ENCODE data around the gene PPP1R13B.

The PPP1R13B gene

DNA sequence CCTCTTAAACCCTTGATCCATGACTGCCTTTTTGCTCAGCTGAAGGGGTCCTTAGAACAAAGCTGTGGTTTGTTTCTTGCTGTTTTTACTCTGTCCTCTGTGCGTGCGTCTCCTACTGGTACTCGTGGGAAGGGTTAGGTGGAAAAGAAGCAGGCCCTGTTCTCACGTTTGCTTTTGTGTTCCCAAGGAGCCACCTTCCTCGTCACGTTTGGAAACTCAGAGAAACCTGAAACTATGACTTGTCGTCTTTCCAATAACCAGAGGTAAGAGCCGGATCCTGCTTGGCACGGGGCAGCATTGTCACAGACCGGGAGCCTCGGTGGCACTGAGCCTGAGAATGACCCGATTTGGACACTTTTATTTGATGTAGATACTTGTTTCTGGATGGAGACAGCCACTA lies 118.7 kb downstream of the PPP1R13B start:
- DNase-seq = no peak

DNA sequence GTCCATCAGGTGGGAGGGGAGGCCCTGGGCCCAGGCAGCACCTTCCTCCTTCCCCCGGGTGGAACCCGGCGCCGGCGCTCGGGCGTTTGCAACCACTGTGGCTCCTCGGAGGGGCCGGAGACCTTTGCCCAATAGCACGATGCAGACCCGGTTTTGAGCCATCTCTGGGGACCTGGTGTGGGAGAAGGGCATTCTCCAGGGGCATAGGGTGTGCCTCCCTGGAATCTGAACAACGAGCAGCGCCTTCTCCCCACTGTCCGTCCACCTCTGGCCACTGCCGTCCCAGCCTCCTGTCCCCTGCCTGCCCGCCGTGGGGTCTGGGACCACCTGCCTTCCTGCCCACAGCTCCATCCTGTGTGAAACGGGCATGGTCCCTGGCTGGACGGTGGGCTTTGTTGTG lies 119.2 kb downstream of the PPP1R13B start:
- no peak for DNase-seq

DNA sequence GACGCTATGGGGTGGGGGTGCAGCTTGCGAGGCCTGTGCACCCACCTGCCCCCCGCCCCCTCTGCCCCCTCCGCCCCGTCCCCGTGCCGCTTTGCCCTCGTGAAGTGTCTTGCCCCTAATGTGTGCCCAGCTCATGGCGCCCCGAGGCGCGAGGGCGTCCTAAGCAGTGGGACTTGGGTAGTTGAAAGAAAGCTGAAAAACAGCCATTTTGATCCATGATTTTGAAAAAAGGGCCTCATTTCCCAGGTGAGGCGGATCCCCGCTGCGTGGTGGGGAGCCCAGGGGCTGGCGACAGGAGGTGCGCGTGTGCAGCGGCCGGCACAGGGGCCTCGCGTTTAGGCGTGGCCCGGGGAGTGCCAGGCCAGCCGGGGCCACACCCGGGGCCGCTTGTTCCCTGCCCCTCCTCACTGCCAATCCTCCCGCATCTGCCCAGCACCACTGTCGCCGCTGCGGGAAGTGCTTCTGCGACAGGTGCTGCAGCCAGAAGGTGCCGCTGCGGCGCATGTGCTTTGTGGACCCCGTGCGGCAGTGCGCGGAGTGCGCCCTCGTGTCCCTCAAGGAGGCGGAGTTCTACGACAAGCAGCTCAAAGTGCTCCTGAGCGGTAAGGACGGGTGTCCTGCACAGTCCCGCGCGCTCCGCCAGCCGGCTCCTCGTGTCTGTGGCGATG lies 119.9 kb downstream of the PPP1R13B start:
- DNase-seq = no peak

DNA sequence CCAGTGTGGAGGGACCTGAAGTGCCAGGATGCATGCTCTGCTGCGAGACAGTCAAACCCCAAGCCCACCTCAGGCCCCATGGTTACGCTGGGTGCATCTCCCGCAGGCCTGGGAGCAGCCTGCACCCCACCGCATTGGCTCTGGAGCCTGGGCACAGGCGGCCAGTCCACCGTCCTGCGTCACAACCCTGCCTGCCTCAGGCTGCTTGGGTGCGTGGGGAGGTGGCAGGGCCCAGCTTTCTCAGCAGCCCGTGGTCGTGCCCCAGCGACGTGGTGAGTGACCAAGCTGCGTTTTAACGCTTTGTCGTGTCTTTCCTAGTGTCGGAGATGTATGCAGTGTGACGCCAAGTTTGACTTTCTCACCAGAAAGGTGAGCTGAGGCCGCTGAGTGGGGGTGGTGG lies 120.9 kb downstream of the PPP1R13B start:
- DNase-seq = no peak

DNA sequence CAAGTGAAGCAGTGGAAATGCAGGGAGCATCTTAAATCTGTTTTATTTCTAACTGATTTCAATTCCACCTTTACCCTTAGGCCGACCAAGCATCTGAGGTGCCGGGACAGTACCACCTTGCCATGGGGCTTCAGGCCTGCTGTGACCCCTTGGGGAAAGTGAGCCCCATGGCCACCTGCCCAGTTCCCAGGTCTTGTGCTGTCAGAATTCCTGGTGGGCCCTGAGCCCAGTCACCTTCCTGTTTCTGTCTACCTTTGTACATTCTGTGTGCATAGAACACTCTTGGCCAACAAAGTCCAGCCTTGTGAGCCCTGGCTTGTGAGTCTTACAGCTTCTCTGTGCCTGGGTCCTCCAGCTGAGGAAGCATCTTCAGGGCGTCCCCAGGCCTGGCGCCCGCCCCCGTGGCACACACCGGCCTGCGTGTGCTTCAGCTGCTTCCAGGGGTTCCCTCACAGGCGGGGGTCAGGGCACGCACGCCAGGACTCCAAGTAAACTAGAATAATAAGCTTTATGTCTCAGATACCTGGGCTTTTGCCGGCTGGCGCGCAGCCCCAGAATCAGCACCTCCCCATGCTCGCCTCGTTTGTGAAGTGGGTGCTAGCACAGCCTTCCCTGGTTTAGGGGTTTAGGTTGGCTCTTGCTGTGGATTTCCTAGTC lies 121.5 kb downstream of the PPP1R13B start:
- DNase-seq = no peak

DNA sequence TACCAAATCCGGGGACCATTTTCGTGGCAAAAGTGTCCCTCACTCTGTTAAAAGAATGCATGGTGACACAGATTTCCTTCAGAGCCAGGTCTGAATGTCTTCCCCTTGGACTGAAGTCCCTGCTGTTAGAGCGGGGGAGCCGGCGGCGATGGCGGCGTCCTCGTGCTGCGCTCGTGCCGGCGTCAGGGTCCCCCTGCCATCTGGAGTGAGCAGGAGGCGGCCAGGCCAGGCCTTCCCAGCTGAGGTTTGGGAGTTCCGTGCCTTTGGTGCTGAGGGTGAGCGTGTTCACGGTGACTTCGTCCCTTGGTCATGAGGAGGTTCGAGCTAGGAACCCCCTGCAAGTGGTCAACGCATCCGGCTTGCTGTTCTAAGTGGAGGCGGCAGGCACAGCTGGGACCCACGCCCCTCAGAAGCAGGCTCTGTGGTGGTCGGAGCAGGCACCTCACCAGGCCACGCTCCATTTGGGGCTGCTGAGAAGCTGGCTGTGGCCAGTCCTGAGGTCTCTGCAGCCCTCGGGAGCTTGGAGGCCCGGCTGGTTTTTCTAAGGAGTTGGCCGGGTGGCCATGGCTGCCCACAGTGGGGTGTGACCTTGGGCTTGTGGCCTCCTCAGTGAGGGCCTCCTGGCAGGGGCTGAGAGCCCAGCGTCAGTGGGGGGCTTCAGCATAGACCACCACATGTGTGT lies 122.2 kb downstream of the PPP1R13B start:
- no peak for DNase-seq

DNA sequence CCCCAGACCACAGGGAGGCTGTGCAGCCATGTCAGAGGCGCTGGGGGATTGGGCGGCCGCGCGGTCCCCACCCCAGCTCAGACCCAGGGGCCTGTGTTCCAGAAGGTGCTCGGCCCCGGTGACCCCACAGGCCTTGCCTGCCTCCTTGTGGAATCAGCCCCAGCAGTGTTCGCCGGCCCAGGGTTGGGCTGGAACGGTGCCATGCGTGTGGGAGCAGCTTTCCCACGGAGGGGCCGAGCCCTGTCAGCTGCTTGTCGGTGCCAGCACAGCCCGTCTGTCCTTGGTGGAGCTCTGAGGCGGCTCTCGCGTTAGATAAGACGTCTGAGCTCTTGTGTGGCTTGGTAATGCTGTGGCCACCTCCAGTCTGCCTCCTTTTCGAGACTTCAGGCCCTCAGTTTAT lies 123.3 kb downstream of the PPP1R13B start:
- DNase-seq = no peak

DNA sequence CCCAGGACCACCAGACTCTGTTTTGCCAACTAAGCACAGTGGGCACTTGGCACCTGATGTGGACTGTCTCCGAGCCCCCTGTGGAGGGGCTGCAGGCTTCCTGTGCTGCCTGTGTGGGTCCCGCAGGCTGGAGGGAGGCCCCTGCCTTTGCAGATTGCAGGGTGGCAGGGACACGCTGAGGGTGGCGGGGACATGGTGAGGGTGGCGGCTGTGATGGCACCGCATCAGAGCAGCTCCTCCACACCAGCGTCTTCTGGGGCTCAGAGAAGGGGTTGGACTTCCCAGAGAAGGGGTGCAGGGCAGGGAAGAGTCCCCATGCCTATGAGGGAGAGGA lies 123.7 kb downstream of the PPP1R13B start:
- DNase-seq = no peak

DNA sequence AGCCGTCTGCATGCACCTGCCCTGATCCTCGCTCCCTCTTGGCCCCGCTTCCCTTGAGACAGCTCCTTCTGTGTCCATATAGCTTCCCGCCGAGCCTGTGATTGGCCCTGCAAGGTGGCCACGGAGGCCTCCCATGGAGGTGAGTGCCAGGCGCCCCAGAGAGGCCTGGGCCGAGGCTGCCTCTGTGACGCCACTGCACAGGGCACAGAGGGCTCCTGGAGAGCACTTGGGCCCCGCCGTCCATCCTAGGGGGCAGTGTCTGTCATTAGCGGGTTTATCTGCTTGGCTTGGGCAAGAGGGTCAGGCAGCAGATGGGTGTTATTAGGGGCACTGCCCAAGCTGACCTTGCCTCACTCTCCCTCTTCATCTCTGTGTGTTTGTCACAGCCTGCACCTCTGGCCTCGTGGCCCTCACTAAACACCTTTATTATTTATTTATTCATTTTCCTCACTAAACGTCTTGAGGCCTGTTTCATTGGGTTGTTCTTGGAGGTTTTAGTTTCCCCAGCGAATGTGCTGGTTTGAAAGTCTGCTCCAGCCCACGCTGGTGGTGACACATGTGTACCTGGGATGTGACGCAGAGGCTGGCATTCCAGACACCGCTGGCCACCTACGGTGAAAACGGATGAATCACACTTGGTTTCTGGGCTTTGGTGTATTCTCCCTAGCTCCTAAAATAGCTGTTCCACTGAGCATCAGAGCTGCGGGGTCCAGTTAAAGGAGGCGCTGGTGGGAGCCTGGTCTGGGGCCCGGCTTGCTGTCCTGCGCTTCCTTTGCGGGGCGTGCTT lies 125.8 kb downstream of the PPP1R13B start:
- no peak for DNase-seq

DNA sequence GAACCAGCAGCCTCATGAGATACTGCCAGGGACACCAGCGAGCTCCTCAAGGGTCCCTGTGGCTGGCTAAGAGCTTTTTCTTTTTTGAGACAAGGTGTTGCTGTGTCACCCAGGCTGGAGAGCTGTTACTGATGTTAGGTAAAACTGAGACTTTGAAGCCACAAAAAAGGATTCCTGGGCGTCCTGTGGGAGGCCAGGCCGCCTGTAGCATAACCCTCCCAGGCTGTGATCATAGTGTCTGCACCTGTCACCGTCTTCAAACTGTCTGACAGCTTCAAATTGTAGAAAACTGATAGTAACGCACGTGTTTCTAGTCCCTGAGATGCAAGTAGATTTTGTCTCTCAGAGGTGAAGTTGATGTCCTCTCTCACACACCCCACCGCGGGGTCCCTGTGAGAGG lies 127.6 kb downstream of the PPP1R13B start:
- no peak for DNase-seq

DNA sequence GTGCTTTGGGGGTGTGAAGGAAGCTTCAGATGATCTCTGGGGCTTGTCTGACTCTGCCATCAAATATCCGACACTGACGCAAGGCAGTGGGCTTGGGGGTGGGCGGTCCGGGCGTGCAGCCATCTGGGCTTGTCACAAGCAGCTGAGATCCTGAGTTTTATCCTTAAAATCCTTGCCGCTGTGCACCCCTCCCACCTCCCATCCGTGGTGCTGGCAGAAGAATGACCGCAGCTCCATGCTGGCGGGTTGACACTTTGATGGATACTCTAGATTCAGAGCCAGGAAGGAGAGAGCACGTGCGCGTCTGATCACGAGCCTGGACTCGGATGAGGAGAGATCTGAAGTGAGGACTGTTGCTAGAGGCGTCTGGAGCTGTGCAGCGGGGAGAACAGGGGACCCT lies 128.8 kb downstream of the PPP1R13B start:
- DNase-seq = no peak

DNA sequence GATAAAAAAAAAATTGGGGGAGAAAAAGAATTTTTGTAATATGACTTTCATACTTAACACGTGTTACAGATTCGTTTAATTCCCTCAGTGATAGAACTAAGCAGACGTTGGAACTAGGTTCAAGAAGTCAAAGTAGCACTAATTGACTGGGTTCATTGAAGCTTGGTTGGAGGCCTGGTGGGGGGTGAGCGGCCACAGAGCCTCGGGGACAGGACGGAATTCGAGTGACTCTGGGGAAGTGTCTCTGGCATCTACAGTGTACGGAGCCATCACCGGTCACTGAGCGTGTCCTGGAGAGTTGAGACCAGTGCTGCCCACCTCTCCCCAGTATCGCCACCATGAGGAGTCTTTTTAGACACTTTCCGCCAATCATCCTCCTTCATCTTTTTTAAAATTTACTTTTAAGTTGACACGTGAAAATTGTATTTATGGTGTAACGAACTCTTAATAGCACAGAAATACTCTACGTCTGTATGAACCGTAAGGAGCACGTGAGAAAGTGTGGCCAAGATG lies 130.4 kb downstream of the PPP1R13B start:
- no peak for DNase-seq

DNA sequence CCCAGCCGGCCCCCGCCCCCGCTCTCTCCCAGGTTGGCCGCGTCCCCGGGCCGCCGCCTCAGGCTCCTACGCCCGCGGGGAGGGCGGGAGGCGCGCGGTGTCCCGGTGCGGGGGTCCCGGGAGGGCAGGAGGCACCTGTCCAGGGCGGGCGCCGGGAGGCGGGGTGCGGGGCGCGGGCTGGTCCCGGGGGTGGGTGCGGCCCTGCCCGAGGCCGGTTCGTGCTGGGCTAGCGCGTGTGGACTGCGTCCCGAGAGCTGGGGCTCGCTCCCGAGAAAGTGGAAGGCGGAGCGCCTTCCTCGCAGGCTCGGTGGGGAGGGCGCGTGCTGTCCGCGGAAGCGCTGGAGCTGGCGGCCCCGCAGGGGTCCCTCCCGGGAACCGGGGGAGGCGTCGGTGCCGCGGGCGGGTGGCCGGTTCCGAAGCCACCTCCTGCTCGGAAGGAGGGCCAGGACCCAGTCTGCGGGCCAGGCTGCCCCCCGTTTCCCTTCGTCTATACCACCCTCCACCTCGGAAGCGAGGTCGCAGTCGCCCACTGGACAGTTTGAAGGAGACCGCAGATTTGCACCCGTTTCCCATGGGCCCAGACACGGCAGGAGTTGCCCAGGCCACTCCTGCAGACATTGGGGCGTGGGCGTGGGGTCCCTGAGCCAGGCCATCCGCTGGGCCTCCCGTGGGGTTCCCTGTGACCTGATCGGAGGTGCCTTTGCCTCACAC lies 131.1 kb downstream of the PPP1R13B start:
- no peak for DNase-seq

DNA sequence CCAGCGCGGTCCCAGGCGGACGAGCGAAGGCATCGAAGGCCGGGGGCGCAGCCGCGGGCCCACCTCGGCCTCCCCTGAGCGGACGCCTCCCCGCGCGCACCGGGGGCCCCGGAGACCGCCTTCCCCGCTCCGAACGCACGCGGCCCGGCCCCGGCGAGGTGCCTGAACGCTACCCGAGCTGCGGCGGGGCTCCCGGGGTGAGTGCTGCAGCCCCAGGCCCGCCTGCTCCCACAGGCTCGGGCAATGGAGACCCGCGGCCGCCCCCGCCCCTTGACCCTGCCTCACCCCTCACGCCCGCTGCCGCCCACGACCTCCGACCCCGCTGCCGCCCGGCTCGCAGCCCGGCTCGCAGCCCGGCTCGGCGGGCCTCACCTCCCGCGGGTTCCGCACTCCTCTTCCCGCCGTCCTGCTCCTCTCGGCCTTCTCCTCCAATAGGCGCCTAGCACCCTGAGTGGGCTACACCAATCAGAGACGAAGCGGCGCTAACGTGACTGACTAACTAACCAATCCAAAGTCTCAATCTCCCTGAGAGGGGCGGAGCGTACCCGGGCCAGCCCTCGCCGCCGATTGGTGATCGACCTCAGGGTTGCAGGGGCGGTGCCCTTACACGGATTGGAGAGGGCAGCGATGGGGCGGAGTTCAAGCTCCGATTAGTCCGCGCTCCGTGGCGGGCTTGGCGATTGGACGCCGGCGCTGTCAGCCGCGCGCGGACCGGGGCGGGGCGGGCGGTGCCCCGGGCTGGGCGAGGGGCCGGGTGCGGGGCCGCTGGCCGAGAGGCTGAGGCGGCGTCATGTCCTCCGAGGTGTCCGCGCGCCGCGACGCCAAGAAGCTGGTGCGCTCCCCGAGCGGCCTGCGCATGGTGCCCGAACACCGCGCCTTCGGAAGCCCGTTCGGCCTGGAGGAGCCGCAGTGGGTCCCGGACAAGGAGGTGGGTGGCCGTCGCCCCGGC lies 132.0 kb downstream of the PPP1R13B start, which contains the start of the genes XRCC3 and ZFYVE21:
XRCC3 (minus strand) TSS at position 400 of the 949 bp plus-strand sequence. CDS start 4,364 bp downstream, outside the sequence.
ZFYVE21 (plus strand) TSS at position 759 of the 949 bp plus-strand sequence; CDS start at position 791, 32 bp downstream.
- DNase-seq = peak; percentile 94

DNA sequence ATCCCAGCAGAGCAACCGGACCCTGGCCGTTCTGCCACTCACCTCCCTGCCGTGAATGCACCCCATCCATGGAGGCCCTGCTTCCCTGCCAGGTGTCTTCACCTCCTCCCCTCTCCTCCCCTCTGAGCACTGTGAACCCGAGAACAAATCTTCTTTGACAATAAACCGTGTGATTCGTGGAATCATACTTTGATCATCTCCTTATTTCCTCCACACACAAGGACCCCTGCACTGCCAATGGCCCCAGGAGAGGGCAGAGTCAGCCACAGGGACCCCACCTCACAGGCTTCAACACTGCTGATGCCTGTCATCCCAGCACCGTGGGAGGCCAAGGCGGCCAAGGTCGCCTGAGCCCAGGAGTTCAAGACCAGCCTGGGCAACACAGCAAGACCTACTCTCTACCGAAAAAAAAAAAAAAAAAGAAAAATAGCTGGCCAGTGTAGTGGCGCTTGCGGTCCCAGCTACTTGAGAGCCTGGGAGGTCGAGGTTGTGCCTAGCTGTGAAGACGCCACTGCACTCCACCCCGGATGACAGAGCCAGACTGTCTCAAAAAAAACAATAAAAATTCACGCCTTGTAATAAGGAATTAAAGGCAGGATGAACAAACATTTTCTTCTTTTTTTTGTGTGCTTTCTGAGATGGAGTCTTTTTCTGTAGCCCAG lies 133.2 kb downstream of the PPP1R13B start:
- no peak for DNase-seq

DNA sequence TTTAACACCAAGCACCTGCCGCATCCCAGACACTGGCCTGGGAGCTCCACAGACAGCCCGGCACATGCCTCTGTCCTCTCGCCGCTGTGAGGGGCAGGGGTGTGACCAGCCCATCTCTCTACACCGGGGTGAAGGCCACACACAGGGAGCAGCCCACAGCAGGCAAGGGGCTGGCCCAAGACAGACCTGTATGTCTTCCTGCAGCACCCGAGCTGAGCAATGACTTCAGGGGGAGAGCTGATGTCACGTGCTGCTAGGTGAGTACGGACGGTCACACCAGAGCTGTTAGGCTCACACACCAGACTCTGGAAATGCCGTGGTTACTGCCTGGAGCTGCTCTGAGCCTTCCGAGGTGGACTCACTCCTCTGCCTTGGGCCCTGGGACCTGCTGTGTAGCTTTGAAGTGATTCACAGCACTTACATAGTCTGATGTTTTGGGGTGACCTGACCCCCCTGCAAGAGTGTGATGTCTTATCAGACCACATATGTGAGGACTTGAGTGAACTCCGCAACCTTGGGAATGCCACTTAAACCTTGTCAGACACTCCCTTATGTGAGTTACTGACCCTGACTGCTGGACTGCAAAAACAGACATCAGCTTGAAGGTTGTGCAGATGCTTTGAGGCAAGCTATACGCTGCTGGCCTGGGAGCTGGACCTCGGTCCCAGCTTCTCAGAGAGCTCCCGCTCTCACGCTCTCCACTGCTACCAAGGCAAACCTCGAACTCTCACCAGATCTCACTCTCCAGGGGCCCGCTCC lies 133.9 kb downstream of the PPP1R13B start:
- DNase-seq = no peak

DNA sequence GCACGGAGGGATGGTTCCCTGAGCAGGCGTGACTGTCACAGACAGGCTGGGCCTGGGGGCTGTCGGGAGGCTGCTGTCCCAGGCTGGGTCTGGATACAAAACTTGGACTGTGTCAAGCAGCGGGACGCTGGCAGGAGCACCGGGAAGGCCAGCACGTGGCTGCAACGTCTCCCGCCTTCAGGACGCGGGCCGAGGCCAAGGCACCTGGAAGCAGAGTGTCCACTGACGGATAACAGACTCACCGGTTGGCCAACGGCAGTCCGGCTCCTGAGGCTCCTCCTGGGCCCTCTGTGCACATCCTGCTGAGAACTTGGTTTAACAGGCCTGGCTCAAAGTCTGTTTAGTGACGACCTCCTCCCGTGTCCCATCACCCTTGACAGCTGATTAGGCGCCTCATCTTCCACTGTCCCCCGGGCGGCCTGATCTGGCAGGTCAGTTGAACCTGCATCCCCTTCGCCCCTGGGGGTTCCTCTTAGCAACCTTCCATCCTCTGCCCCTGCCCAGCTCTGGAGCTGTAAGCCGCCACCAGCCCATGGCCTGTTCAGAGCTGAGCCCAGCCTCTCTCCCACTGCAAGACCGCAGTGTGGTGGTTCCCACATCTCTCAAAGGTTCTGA lies 134.6 kb downstream of the PPP1R13B start:
- DNase-seq = no peak

DNA sequence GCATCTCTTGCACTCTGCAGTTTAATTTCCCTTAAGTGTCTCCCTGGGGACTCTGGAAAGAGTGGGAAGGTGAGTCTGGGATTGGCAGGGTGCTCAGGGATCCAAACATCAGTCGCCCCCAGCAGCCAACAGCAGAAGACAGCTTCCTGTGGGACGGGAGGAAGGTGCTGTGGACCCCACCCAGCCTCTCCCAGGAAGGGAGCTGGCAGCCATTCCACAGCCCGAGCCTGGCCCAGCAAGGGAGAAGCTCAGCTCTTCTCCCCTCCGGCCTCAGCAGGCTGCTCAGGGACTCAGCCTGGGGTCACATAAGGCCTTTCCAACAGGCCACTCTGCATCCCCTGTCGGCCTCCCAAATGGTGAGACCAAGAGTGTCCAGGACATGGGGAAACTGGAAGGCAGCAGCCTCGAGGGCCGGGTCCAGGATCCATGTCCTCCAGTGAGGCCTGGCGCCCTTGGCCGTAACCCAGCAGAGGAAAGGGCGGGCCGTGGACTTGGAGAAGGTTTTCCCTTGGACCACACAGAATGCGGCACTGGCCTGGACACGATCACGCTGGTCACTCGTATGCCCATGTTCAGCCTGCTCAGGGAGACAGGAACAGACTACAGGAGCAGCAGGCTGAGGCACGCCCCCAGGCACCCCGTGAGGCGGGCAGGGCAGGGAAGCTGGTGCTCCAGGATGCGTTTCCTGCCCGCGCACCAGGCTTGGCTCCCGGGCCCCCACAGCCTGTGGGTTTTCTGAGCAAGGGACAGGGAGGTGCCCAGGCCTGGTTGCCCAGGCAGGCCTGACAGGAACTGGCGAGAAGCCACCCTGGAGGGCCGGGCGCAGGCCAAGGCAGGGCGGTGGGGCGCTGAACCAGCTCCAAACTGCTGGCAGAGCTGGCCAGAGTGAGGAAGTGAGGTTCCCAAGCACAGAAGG lies 135.6 kb downstream of the PPP1R13B start:
- no peak for DNase-seq

Measured in GF-D8 (cell line).